ENCODE measurements around the gene AQP12B.

AQP12B gene

DNA sequence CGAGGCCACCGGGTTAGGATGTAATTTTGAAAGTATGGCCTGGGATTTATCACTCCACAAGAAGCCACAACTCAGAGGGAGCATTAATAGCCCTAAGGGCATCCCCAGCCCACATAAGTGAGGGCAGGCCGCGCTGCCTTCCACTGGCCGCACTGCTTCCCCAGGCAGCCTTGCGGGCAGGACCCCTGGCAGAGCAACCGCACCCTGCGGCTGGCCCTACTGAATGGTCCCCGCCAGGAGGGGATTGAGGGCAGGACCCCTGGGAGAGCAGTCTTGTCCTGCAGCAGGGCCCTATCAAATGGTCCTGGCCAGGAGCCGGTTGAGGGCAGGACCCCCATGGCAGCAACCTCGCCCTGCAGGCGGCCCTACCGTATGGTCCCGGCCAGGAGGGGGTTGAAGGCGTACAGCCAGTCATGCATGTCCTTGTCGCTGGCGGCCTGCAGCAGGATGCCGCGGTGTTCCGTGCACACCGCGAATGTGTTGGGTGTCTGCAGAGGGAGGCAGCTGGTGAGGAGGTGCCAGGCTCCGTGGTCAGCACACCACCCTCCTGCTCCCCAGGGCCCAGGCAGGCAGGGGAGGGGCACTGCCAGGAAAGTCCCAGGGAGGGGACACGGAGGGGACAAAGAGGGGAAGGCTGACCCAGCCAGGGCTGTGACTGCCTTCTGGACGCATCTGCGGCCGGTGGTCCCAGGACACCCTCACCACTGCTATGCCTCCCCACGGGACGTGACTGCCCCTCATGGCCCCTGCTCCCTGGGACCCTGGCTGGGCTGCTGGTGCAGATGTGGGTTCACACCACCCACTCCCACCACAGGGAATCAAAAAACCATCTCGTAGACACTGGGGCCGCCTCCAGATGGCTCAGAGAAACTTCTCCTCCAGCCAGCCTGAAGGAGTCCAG is 35.2 kb upstream of the AQP12B start:
- no peak for DNase-seq (ENCODE audit: low spot score)

DNA sequence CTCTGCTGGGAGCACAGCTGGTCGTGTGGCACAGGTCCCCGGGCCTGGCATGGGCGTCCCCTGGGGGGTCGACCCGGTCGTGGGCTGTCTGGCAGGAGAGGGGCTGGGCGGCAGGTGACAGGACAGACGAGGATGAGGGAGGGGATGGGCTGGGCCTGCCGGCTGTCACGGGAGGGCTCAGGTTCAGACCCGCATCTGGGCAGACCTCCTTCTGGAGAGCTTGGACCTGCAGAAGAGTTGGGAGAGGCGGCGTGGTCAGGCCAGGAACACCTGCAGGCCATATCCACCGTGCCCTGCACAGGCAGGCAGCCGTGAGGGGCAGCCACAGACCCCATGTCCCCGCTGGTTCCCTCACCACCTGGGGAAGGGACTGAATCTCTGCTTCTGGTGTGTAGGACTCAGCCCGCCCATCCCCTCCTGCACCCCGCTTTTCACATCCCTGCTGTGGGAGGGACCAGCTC is 34.5 kb upstream of the AQP12B start:
- no peak for DNase-seq (ENCODE audit: low spot score)

DNA sequence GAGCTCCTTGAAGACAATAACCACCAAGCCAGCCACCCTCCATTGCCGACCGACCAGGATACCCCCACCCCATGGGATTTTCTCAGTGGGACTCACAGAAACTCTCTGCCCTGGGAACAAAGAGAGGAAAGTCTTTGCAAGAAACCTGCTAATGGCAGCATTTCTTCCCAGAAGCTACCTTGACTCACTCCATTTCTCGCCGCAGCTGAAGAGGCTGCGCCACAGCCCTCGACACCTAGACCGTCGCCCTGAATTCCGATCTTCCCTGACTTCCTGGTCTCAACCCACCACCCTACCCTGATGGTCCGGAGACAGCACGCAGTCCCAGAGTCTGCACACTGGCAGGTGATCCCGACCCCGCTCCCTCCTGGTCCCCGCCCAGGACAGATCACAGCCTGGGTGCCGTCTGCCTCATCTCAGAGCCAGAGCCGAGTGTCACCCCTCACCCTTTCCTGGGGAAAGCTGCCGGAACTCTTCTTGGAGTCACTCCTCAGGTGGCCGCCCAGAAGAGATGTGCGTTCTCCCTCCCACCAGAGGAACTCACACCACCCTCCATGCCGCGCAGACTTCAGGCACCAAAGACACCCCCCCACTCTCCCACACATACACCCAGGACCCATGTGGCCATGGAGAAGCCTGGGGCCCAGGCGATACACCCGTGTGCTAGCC is 33.6 kb upstream of the AQP12B start:
- DNase-seq (ENCODE audit: low spot score) = no peak

DNA sequence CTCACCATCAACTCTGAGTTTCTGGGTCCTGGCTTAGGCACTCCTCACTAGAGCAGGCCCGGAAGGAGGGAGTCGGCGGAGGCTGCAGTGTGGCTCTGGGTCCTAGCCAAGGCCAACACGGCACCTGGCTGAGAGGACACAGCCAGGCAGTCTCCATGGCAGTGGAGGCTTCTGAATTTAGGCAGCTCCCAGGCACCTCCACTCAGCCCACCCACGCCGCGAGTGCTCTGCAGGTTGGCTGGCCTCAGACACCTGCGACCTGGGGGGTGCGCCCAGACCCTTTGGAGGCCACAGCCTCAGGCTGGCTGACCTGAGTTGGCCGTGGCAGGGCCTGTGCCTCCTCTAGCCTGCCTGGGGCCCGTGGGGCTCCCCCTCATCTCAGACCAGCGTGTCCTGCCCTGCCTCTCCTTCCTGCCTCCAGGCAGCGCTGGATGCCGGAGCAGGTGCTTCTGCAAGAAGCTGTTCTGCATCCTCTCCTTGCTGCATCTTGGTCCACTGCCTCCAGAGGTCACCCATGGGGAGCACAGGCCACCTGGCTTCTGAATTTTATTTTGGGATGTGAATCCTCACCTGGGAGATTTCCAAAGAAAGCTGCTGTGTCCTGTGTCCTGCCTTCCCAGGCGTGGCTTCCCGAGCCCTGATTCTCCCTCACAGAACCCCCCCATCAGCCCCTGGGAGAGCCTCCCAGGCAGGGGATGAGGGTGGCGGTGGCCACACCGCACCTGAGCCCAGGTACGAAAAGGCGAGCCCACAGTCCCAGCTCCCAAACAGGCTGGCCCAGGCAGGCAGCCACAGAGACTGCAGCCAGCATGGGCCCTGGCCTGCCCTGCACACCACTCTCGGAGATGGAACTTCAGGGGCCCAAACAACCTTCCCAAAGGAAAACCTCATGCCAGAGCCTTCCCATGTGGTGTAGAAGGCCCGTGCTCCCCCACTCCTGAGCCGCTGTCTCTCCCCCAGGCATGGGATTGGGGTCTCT is 32.4 kb upstream of the AQP12B start:
- DNase-seq (ENCODE audit: low spot score) = no peak

DNA sequence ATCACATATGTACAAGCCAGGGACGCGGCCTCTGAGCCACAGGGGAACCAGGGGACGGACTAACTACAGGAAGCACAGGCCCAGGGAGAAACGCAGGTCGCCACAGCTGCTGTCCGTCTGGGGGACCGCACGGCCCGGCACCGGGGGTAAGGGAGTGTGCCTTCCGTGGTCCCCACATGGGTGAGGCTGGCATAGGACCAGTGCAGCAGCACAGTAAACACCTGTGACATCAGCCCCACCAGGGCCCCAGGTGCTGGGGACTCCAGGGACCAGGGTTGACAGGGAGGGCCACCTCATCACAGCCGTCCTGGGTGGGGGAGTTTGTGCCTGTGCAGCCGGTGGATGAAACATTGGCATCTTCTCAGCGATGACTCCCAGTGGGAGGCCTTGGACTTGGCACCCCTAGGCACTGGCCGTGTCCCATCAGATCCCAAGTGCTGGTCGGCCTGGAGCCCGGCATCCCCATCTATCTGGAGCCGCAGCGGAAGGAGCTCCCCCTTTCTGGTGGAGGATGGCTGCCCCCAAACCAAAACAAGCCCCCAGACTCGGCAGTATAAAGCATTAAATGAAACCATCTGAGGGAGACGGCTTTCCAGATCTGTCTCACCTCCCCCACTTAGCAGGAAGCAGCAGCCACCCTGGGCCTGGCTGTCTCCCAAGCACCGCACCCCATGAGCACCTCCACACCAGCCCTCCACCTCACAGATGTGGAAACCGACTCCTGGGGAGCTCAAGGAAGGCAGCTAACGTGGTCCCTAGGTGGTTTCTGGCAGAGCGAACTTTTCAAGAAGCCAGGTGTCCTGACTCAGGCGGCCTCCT is 31.5 kb upstream of the AQP12B start:
- DNase-seq (ENCODE audit: low spot score) = no peak

DNA sequence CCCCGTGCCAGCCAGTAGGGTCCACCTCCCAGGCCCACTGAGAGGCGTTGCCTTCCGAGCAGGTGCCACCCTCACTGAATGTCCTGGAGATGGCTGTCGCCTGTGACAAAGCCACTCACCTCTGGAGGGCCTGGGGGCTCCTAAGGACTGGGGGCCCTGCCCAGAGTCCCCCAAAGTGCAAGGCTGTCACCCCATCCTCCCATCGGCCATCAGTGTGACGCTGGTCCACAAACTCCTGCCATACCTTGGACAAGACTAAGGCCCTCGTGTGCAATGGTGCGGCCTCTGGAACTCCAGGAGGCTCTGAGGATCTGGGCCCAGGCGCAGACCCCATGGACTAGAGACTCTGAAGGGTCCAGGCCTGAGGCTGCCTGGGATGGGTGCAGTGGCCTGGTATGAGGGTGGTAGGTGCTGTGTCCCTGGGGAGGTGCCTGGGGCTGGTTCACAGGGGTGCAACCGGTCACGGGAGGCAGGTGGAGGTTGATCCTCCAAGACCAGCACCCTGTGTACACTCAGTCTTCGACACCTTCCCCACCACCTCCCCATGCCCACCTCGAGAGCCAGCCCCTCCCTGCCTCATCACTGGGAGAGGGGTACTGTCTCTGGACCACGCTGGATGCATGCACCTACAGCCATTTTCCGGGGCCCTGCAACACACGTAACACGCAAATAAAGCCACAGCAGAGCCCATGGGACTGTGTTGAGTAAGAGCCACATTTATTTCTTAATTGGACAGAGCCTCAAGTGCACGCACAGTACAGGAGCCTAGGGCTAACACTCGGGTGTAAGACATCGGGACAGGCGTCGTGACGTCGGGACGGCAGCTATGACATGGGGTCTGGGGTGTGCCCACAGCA is 30.6 kb upstream of the AQP12B start:
- DNase-seq (ENCODE audit: low spot score) = no peak

DNA sequence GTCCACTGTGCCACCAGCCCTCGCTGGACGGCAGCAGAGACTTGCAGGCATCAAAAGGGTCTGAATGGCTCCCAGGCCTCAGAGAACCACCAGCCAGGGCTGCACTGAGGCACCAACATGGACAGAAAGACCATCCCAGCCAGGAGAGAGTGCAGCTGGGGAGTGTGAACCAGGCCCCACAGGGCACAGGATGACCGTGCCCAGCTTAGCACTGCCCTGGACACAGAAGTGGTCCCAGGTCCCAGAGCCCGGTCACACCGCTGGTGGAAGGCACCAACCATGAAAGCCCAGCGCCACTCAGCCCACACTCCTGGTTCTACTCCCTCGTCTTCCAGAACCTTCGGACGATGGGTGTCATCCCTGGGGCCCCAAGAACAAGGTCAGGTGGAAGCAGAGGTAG is 29.4 kb upstream of the AQP12B start:
- no peak for DNase-seq (ENCODE audit: low spot score)

DNA sequence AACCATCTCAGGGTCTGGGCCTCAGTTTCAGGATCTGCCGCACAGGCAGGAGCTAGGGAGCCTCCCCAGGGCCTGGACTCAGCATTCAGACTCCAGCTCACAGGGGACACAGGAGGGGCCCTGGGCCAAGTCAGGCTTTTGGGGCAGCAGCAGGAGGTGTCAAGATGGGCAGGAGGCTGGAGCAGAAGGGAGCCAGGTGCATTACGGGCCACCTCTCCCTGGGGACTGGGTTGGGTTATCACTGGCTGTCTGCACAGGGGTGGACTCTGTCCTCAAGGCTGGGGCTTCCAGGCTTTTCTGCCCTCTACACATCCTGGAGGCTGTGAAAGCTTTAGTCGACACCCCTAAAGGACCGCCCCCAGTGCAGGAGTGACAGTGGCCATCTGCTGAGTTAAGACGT is 29.0 kb upstream of the AQP12B start:
- no peak for DNase-seq (ENCODE audit: low spot score)

DNA sequence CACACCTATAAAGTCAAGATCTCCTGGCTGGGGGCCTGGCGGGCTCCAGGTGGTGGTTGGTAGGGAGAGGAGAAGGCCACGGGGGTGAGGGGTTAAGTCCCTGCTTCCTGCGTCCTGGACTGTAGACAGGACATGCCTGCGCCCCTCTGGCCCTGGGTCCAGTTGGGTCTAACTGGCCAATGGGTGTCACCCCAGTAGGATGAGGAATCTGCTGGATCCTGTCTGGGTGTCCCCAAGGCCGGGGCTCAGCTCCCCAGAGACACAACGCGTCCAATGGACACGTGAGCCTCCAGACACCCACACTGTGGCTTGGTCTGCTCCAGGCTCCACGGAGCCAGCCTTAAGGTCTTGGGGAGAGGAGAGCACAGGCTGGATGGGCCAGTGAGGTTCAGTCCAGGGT is 28.6 kb upstream of the AQP12B start:
- no peak for DNase-seq (ENCODE audit: low spot score)

DNA sequence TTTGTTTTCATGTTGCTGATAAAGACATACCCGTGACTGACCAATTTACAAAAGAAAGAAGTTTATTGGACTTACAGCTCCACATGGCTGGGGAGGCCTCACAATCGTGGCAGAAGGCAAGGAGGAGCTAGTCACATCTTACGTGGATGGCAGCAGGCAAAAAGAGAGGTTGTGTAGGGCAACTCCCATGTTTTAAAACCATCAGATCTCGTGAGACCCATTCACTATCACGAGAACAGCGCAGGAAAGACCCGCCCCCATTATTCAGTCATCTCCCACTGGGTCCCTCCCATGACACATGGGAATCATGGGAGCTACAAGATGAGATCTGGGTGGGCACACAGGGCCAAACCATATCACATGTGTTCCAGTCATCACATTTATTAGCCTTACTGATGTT is 25.8 kb upstream of the AQP12B start:
- DNase-seq (ENCODE audit: low spot score) = no peak

DNA sequence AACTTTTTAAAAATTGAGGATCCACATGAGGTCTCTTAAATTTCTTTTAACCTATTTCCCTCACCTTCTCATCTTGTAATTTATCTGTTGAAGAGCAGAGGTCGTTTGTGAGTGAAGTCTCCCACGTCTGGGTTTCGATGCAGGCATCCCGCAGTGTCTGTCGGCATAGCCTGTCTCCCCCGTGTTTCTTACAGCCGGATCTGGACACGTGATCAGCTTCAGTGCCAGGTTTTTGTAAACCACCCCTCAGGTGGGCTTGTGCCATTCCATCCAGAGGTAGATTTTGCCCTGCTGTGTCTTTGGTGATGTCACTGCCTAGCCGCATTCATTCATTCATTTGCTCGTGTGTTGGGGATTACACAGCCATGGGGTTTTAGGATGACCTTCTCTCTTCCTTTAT is 25.1 kb upstream of the AQP12B start:
- no peak for DNase-seq (ENCODE audit: low spot score)

DNA sequence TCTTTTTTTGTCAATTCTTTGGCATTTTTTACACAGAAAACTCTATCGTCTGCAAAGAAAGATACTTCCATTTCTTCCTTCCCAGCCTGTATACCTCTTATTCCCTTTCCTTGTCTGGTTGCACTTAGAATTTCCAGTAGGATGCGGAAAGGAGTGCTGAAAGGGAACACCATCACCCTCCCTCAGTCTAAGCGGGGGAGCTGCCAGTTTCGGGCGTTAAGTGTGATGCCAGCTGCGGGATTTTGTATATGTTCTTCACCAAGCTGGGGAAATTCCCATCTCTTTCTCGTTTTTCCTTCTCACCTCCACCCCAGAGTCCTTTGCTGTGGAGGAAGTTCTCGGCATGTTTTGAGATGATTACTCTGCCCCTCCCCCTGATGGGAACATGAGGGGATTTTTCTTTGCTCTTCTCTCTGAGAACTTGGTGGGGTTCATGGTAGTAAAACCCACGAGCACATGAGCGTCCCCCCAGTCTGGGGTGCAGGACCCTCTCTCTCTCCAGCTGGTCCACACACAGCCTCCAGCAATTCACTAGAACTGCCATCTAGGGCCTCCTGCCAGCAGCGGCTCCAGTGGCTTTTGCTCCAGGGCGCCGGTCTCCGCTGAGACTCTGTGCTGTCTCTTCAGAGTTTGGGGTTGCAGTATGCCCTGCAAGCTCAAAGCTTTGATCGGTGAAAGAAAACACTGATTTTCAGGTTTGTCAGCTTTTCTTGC is 24.5 kb upstream of the AQP12B start:
- DNase-seq (ENCODE audit: low spot score) = no peak

DNA sequence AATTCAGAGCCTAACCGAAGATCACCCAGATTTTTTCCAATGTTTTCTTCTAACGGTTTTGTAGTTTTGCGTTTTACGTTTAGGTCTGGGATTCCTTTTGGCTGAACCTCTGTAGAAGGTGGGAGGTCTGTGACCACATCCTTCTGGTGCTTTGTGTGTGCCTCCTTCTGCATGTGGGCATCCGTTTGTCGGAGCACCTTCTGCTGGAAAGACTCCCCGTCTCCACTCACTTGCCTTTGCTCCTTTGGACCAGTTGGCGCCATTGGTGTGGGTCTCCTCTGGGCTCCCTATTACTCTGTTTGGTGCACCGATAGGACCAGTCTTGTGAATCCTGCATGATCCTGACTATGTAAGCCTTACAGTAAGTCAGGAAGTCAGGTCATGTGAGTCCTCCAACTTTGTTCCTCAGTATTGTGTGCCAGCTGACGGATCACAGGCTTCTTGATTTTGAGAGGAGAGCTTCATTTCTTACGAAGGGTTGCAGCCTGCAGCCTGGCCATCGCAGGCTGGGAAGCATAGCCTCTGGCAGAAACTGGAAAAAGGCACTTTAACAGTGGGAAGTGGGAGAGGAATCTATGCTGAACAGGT is 22.6 kb upstream of the AQP12B start:
- no peak for DNase-seq (ENCODE audit: low spot score)

DNA sequence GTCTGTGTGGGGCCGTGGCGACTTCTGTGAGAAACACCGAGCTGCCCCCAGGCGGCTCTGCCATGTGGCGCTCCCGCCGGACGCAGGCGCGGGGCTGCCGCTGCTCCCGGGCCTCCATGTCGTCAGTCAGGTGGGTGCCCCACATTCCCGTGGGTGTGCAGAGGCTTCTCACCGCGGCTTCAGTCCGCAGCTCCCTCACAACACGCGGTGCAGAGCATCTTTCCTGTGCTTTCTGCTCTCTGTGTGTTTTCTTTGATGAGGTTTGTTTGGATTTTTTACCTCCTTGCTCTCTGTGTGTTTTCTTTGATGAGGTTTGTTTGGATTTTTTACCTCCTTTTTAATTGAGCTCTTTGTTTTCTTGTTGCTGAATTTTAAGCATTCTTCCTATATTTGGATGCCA is 22.0 kb upstream of the AQP12B start:
- DNase-seq (ENCODE audit: low spot score) = no peak

DNA sequence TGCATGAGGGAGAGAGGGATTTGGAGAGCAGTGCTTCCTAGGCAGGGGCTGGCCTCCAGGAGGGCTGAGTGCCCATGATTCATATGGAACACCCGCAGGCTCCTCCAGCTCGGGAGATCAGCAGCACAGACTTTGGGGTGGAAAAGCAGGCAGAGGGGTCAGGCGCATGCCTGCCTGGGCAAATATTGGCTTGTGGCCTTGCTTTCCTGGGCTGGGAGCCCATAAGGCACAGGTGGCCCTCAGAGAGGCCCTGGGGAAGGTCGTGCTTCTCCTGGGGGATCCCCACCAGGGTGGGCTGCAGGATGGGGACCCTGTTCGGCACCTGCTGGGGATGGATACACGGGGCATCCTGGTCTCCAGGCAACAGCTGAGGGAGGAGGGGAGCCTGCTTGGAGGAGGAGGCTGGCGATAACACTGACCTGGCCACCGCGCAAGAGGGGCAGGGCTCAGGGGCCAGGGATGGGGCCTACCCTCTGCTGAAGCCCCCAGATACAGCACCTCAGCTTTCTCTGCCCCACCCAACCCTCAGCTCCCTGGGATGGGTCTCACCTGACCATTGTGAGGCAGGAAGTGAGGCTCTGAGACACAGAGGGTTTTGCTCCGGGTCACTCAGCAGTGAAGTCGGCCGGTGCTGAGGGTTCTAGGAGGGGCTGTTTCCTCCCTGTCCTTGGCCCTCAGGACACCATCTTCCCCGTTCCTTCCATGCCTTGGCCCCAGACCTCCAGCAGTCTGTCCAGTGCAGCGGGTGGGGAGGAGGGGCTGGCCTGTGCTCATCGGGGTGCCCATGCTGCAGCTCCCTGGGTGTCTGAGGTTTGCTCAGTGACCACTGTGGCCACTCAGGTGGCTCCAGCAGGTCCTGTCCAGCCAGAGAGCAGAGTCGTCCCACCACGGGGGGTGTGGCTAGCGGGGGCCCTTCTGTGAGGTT is 21.0 kb upstream of the AQP12B start:
- no peak for DNase-seq (ENCODE audit: low spot score)

DNA sequence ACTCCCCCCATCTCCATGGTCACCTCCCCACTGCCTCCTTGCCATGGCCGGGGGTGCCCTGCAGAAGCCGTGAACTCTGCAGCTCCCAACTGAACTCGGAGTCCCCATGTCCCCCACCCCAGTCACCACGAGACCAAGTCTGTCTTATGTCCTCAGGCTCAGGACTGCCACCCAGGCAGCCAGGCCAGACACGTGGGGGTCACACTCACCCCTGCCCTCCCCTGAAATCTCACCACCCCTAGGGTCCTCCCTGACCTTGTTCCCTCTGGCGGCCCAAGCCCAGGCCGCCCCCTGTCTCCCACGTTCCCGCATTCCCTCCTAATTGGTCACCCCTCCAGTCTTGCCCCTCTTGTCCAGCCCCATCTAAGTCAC is 19.9 kb upstream of the AQP12B start:
- DNase-seq (ENCODE audit: low spot score) = no peak

DNA sequence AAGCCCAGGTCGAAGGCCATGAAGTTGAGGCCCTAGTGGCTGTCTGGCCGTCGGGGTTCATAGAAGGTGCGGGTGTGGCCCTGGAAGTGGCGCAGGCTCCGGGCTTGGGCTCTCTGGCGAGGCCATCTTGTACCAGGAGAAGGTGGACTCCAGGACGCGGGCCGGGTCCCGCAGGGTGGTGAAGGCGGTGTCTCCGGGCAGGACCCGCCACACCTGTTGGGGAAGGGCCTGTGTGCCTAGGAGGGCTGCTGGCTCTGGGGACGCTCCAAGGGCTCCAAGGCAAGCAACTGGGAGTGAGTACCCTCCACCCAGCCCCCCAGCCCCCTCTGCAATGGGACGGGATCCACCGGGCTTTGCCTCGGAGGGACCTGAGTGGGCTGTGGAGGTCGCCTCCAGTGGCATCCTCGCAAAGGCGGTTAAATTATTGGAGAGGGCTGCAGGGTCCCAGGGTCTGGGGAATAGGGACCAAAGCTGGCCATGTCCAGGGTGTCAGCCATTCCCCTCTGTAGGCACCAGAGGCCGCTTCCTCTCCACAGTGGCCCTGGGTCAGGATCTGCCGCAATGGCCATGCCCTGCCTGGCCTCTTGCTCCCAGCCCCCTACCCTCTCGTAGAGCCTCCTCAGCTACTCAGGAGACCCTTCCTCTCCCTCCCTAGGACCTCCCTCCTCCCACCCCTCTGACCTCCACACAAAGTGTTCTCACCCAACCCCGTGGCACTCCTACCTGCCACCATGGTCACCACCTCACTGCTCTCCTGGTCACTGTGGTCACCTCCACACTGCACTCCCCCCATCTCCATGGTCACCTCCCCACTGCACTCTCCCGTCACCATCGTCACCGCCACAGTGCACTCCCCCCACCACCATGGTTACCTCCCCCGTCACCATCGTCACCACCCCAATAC is 19.3 kb upstream of the AQP12B start:
- DNase-seq (ENCODE audit: low spot score) = no peak

All from AG08396 (cell line).